DMS79 (cell line): ENCODE data around the gene WBP2.
A peak's percentile ranks its signal among the peaks of the same experiment; 100 is the strongest.

ENCODE experiments used
- DNase-seq: peaks from one replicate; lab custom pipeline; 2025; lab: John Stamatoyannopoulos, UW

Gene WBP2

DNA sequence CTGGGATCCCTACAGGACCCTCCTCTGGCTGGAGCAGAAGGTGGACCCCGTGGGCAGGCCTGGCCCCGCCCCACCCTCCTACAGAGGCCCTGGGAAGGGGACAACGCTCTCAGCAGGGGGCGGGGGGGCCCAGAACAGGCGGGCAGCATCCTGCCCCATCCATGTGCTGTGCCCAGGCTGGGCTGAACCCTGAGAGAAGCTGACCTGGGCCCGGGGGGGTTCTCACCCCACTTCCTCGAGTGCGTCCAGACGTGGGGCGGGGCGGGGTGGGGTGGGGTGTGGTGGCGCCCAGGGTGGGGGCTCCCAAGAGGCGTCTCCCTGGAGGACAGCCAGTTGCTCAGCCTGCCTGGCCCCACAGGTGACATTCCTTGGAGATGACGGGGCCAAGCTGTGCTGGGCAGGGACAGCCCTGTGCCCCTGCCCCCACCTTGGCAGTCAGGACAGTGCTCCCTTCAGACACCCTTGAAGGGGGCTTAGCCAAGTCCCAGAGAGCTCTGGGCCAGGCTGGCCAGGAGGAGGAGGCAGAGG is 10.5 kb downstream of the WBP2 start:
- DNase-seq: no peak

- no peak for DNase-seq
These were observed 11.3 kb downstream of the WBP2 start, which contains the start of gene UNC13D for GRCh38 chr17:75843577-75844529. UNC13D (minus strand) TSS chr17:75844404; CDS start chr17:75844337, 67 bp downstream.

- no peak for DNase-seq
These were observed 12.1 kb downstream of the WBP2 start for GRCh38 chr17:75842963-75843576.

DNA sequence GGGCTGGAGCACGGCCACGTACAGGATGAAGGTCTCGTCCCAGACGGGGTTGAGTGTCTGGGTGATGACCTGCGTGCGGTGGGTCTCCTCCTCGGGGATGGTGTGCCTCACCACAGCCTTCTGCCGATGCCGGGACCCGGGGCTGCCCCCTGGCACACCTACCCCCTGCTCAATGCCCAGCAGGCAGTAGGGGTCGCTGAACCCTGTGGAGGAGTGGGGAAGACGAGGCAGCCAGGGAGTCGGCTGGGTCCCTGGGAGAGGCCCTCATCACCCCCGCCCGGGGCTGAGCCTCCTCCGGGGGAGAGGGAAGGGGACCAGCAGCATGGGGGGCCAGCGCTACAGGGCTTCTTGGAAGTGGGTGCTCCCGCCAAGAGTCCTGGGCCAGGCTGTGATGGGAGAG is 12.7 kb downstream of the WBP2 start:
- DNase-seq: no peak

GRCh38 chr17:75840799-75841164 is 14.4 kb downstream of the WBP2 start:
- no peak for DNase-seq

DNA sequence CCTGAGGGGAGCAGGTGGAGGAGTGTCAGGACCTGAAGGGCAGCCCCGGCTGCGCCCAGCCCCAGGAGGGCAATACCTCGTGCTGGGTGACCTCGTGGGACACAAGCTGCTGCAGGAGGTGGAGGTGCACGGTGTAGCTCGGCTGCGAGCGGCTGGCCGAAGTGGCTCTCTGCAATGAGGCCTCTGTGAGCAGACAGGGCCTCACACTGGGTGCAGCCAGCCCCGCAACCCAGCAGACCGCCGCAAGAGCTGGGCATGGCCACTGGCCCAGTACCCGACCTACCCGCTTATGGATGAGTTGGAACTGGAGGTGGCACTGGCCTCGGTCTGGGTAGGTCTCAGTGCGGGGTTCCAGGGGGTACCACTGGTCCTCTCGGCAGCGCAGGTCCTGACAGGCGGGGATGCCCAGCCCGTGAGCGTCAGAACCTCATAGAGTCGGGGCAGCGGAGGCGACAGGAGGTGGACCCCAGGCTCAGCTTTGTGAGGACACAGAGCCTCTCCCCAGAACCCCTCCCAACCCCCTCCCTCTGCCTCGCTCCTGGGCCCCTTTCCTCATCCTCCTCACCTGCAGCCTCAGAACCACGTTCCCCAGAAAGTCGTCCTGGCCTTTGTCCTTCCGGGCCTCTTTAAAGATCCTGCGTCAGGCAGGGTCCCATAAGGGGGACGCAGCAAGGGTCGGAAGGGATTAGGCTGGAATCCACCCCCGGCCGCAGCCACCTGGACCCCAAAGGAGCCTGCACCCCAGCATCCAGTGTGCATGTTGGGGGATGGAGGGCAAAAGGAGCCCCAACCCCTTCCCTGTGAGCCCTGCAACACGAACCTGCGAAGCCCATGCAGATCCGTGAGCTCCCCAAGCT is 15.0 kb downstream of the WBP2 start:
- no peak for DNase-seq

- DNase-seq: no peak
These were observed 16.7 kb downstream of the WBP2 start for GRCh38 chr17:75838410-75838809.

DNA sequence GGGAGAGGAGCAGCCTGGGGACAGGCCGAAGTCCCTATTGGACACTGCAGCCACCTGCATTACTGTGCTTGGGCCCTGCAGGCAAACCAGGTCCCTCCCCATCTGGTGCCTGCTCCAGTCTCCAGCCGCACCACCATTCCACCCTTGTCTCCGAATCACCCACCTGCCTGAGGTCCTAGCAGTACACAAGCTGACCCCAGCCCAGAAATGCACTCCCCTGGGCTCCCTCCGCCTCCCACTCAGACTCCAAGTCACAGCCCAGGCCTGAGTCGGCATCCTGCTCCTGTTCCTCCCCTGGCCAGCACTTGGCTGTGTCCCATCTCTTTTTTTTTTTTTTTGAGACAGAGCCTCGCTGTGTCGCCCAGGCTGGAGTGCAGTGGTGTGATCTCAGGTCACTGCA is 17.2 kb downstream of the WBP2 start:
- no peak for DNase-seq

- DNase-seq: no peak
These were observed 18.5 kb downstream of the WBP2 start for GRCh38 chr17:75836605-75837004.

- DNase-seq: peak; percentile 41
These were observed 19.5 kb downstream of the WBP2 start for GRCh38 chr17:75835654-75835987.

DNA sequence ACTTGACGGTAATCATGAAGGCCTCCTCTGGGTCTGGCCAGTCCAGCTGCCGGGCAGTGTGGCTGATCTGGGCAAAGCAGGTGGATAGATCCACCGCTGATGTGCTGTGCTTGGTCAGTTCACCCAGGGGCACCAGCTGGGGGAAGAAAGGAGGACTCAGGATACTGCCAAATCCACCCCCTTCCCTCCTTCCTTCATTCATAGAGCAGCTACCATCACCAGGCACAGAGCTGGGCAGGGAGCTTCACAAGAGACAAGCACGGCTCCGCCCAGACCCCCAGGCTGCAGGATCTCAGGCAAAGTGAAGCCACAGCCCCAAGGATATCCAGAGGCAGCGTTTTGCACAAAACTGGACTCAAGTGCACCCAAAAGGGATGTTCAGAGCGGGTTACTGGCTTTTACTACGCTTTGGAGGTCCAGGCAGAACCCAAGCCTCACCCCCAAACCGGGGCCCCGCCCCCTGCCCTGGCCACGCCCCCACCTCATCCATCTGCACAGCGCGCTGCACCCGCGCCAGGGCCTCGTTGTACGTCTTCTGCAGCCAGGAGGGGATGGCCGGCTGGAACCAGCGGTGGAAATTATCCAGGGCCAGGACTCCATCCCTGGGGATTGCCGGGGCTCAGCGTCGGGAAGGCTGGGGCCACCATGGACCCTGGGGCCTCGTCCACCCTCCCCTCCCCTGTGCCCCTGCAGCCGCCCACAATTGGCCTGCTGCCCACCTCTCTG is 20.0 kb downstream of the WBP2 start:
- DNase-seq: no peak

GRCh38 chr17:75834279-75834920 is 20.7 kb downstream of the WBP2 start:
- DNase-seq: no peak

DNA sequence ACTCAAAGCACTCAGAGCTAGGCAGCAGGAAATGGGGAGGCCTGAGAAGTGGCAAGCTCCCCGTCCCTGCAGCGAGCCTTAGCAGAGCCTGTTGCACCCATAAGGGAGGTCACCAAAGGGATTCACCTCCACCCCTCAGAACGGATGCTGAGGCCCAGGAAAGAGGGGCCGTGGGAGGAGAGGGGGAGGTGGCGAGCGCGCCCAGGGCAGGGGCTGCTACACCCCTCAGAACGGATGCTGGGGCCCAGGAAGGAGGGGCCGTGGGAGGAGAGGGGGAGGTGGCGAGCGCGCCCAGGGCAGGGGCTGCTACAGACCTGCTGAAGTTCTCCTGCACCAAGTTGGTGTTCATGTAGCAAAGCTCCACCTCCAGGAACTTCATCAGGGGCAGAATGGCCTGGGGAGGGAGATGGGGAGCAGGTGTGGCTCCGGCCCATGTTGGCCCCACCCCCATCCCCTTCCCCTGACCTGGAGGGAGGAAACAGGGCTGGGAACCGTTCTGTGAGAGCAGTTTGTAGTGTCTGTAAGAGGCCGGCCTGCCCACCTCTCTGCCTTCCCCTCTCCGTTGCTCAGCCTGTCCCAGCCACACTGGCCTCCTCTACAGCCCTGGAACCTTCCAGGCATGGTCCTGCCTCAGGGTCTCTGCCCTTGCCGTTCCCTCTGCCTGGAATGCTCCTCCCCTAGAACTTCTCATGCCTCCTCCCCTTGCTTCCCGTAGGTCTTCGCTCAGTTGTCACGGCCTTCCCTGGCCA is 22.3 kb downstream of the WBP2 start:
- no peak for DNase-seq

DNA sequence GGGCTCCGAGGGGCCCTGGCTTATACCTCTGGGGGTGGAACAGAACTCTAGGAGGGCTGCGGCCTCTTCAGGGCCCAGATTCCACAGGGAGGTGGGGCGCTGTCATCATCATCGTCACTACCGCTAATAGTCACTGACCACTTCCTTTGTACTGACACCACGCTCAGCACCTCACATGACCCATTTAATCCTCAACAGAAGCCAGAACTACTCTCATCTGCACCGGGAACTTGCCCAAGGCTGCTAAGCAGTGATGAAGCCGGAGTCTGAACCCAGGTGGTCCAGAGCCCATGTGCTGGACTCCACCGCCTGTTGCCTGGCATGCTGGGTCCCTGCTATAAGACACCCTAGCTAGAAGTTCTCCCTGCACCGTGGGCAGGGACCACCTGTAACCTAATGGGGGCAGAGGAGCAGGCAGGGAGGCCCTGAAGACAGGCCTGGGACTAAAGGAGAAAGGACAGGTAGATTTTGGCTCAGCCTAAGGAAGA is 22.9 kb downstream of the WBP2 start:
- DNase-seq: no peak

- no peak for DNase-seq
These were observed 24.0 kb downstream of the WBP2 start for GRCh38 chr17:75831032-75831571.

- DNase-seq: no peak
These were observed 24.7 kb downstream of the WBP2 start for GRCh38 chr17:75830164-75831031.

DNA sequence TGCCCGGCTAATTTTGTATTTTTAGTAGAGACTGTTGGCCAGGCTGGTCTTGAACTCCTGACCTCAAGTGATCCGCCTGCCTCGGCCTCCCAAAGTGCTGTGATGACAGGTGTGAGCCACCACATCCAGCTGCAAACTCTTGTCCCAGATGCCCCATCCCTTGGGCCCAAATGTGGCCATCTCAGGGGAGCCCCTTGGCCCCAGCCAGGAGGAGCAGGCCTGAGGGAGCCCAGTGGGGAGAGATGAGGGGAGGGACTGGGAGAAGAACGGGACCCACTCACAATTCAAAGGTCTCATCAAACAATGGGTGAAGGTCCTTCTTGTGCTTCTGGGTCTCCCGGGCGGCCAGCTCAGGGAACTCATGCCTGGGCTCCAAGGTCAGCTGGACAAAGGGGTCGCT is 25.4 kb downstream of the WBP2 start:
- no peak for DNase-seq

GRCh38 chr17:75828741-75829140 is 26.4 kb downstream of the WBP2 start:
- no peak for DNase-seq

GRCh38 chr17:75828076-75828400 is 27.1 kb downstream of the WBP2 start:
- no peak for DNase-seq
